HG03095 (cell line): ENCODE data around the gene TMEM150B.

Experiments used
- ATAC-seq: cut with Tn5 transposase; IDR thresholded peaks from one replicate; pipeline ENCODE4 v1.9.1; 2021; ENCODE audit warnings: moderate library complexity; ENCODE audit not compliant: unreplicated experiment

Gene TMEM150B

DNA sequence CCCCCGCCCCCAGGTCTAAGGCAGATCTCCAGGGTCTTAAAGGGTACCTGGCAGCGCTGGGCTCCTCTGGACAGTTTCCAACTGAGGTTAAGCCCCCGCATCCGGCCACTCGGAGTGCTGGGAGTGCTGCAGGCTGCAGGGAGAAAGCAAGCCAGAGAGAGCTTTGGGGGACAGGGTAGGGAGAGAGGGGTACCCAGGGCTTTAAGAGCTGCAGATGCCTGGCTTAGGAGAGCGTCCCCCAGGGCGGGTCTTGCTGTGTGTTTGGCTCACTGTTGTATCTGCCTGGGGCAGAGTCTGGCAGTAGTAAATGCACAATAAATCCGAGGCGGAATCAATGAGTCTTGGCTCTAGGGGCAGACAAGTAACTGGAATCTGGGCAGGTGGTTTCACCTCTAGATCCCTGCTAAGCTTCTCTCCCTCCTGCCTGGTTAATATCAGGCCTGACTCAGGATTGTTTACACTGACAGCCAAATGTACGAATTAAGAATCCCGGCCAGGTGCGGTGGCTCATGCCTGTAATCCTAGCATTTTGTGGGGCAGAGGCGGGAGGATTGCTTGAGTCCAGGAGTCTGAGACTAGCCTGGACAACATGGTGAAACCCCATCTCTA is 30.2 kb upstream of the TMEM150B start:
- no peak for ATAC-seq

DNA sequence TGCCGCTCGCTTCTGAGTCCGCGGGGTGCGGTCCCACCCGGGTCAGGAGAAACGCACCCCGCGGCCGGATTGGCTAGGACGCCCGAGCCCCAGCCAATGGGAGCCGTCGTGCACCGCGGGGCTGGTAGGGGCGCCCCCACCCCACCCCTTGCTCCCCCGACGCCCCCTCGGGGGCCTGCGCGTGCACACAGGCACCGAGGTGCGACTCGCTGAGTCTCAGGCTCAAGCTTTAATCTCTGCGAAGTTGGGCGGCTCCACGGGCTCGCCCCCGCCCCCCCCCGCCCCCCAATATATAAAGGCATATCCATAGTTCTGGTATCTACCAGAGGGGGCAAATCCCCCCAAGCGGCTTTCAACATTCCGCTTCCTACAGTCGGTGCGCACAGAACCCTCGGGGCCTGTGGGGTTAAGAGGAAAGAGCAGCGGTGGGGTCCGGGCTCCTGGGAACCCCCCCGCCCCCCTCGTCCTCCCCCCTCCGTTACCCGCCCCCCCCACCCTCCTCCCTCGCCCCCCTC is 29.6 kb upstream of the TMEM150B start, which contains the start of gene COX6B2:
Gene COX6B2 (minus strand): TSS at position 22 of the 515 bp plus-strand sequence. CDS start 198 bp downstream, outside the sequence.
- ATAC-seq: no peak

DNA sequence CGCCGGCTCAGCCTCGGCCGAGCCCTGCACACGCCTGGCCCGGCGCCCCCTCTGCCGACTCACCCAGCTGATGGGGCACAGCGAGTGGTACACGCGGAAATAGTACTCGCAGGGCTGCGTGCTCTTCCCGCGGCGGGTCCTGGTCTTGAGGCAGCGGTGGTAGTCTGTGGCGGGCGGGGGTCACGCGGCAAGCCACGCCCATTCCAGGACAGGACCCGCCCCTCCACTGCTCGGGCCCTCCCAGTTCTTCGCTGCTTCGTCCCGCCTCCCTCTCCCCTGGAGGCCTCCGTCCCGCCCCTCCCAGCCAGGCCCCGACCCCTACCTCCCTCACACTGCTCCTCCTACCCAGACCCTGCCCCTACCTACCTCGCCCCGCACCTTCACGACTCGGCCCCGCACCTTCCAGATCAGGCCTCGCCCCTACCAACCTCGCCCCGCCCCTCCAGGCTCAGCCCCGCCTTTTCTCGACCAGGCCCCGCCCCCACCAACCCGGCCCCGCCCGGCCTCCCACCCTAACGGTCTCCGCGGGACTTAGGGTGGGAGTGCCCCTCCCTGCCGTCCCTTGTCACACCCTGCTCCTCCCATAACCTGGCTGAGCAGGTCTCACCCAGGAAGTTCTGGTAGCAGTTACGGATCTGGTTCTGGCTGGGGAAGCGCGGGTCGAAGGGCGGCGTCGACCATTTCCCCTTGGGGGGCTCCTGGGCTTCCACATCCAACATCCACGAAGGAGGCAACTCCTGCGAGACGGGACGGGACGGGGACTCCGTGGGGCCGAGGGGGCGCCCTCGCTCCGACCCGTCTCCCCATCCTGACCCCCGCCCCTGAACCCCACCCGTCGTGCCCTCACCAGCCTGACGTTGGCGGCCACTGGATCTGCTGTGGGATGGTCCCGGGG is 28.9 kb upstream of the TMEM150B start:
- no peak for ATAC-seq

DNA sequence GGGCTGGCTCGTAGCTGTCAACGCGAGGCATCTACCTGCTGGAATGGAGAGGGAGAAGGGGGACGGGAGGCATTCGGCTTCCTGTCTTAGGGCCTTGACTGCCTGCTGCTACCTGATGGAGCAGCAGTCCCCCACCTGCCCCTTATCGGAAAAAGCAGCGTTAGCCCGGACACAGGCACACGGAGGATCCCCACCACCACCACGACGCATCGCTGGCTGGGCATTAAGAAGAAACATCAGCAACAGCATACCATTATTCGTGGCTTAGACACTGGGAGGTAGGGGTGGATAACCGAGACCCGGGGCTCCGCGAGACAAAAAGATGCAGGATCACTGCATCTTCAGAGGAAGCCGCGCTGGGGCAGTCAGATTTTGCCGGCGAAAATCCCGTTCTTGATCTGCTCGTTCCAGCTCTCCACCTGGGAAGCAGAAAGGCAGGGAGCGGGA is 28.2 kb upstream of the TMEM150B start:
- no peak for ATAC-seq

DNA sequence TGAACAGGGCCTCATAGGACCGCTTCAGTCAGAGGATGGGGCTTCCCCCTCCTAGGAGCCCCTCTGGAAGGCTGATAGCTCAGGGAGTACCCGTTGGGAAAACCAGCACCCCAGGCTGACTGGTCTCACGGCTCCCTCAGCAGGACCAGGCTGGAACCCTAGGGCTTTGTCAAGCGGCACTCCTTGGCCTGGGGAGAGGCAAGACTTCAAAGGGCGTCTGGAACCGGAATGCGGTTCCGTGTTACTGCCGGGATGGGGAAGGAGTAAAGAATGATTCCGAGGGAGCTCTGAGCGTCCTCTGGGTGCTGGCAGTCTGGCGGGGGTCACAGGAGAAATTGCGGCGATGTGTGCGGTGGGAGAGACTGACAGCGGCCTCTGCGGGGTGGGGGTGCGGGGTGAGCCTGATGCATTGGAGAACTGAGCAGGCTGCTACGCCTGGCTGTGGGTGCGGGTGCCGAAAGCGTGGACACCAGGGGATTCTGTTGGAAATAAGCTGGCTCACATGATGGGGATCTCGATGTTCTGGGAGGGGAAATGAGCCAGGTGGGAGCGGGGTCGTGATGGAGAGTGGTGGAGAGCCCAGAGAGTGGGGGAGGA is 27.5 kb upstream of the TMEM150B start:
- no peak for ATAC-seq

DNA sequence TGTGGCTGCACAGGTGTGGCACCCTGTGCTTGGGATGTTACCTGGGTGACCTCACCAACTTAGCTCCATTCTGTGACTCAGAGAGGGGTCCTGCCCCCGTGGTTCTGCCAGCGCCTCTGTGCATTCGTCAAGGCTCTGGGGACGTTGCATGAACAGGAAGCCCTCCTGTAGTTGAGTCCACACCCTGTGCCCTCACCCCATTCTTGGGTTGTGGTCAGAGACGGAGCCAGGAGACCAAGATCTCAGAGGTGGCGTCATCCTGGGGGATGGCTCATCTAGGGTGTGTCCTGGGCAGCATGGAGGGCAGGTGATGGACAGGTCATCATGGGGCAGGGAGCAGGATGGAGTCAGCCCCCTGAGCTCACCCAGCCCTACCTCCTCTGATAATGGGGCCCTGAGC is 26.9 kb upstream of the TMEM150B start:
- no peak for ATAC-seq

DNA sequence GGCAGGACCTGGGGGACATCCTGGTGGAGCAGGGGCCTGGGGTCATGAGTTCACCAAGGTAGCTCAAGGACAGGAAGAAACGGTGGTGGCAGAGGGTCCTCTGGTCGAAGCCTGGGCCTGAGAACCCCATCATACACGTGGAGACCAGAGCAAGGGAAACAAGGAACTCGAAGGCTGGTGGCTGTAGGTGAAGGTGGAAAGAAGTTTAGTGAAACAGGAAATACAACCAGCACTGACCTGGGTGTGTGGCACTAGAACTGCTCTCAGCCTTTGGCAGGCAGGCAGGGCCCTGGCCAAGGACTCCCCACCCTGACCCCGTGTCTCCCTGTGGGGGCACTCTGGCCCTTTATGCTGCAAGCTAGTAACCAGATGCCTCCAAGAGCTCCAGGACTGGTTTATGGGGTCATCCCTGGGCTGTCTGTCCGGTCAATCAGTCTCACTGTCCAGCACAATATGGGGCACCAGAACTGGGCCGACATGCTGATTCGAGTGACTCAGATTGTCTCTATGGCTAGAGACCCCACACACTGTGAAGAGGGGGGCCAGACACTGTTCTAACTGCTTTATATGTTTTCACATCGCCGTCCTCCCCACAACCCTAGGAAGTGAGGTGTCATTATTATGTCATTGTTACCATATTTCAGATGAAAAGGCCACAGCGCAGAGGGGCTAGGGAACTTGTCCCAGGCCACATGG is 25.6 kb upstream of the TMEM150B start:
- ATAC-seq: no peak

DNA sequence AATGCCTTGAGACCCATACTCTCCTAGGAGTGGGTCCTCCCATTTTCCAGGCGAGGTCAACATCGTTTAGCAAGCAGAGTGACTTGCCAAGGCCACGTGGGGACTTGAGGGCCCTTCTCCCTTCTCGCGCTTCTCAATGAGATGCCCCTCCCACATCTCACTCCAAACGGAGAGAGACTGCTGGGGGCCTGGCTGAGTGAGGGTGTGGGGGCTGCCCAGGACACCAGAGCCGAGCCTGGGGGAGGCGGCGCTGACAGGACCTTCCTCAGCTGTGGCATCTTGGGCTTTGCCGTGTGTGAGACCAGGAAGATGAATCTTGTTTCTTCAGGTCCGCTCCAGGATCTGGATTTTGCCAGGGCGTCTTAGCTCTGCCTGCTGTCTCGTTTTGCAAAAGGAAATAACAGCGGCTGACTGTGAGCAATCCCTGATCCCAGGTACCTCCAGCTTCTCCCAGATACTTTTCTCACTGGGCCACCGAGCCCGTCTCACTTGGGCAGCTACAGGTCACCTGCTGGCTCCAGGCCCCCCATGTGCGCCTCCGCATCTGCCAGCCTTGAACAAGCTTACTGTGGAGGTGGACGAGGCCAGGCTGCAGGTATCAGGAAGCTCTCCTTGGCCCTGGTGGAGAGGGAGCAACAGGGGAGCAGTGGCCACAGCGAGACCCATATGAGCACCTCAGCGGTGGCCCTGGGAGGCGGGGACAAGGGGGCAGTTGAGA is 23.3 kb upstream of the TMEM150B start:
- ATAC-seq: no peak

DNA sequence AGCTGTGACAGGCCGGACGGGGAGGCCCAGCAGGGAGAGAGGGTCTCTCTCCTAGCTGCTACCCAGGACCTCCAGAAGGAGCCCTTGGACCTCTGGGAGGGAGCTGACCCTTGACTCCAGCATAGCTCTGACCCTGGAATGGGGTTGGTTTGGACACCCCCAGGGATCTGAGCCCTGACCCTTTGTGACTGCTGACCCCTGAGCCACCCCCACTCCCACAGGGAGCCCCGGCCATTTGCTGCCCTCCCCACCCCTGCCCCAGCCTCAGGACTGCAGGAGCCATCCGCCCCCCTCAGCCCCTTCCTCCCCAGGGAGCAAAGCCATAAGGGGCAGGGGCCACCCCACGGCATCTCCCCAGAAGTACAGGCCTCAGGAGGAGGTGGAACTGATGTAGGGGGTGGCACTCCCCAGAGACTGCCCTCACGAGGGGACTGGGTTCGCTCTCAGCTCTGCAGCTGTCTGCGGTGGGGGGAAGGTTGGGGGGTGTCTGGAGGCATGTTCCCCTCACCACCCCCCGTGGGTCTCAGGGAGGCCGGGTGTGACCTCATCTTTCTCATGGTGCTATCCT is 22.4 kb upstream of the TMEM150B start:
- ATAC-seq: no peak

DNA sequence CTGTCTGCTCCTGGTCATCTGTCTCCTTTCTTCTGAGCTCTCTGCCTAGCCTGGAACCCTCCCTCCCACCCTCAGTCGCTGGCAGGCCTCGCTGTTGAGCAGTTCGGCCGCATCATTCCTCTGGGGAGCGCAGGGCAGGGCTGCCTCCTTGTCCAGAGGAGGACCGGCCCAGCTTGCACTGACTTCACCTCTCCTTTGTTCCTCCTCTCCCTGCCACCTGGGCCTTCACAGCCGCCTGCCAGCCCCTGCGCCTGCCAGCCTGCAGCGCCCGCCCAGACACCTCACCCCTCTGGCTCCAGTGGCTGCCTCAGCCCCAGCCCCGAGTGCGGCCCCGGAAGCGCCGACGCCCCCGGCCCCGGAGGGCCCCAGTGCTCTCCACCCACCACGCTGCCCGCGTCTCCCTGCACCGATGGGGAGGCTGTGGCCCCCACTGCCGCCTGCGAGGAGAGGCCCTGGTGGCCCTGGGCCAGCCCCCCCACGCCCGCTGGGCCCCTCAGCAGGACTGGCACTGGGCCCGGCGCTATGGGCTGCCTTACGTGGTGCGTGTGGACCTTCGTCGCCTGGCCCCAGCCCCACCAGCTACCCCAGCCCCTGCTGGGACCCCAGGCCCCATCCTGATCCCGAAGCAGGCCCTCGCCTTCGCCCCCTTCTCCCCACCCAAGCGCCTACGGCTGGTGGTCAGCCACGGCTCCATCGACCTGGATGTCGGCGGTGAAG is 21.7 kb upstream of the TMEM150B start:
- ATAC-seq: no peak

DNA sequence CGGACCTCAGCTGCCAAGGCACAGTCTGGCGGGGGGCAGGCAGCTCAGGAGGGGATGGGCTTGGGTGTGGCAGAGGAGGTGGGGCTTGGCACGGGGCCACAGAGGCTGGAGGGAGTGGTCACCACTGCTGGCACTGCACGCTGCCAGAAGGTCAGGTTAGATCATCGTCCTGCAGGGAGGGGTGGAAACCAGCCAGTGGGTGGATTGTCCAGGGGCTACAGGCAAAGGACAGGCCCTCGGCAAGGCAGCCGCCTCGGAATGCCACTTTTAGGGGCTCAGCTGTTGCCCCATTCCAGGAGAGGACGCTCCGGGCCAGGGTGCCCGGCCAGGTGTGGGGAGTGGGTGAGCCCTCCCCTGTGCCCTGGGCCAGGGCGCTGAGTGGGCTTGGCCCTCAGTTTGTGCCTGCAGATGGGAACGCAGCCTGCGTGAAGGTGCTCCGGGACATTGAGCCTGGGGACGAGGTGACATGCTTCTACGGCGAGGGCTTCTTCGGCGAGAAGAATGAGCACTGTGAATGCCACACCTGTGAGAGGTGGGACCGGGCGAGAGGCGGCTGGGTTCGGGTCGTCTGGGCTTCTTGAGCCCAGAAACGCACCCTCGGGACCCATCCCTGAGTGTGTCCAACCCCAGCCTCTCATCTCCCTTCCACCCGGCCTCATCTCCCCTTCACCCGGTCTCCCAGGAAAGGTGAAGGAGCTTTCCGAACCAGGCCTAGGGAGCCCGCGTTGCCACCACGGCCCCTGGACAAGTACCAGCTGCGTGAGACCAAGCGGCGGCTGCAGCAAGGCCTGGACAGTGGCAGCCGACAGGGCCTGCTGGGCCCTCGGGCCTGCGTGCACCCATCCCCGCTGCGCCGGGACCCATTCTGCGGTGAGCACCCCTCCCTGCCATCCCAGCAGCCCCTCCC is 20.9 kb upstream of the TMEM150B start:
- ATAC-seq: no peak

DNA sequence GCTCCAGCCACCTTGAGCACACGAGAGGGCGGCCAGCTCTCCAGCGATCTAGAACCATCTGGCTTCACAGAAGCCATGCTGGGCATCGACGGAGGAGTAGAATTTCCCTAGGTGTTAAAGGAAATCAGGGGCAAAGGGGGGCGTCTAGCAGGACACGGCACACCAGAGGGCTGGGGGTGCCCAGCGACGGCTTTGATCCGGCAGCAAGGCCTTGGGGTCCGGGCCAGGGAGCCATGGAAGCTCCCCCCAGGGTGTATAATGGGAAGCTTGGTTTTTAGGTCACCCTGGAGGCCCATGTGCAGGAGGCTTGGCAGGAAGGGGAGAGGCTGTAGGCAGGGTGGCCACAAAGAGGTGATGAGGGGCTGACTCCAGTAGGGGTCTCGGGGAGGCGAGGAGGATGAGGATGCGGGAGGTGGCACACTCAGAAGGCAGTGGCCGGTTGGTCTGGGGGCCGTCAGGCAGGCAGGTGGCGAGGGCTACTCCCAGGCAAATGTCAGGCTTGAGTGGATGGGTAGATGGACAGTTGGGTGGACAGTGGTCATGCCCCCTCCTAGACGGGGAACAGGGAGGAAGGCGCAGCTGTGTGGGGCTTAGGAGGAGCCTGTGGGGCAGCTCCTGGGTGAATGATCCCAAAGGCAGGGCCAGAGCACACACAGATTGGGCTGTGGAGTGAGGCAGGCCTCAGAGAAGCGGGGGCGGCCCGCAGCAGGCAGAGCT is 20.1 kb upstream of the TMEM150B start:
- no peak for ATAC-seq

DNA sequence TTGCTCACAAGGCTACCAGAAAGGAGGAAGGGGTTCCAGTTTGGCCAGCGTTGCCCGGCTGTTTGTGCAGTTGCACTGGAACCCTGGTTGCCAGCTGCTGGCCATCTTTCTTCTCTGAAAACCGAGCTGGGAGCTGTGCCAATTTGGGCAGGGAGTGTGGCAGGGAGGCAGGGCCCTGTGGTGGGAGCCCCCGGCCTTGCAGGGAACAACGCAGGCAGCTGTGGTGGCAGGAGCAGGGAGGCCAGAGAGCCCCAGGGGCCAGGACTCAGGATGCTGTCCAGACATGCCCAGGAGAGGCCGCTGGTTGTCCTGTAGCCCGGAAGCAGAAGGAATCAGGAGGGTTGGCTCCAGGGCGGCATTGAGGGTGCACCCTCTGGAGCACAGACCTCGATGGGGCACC is 19.3 kb upstream of the TMEM150B start:
- no peak for ATAC-seq

DNA sequence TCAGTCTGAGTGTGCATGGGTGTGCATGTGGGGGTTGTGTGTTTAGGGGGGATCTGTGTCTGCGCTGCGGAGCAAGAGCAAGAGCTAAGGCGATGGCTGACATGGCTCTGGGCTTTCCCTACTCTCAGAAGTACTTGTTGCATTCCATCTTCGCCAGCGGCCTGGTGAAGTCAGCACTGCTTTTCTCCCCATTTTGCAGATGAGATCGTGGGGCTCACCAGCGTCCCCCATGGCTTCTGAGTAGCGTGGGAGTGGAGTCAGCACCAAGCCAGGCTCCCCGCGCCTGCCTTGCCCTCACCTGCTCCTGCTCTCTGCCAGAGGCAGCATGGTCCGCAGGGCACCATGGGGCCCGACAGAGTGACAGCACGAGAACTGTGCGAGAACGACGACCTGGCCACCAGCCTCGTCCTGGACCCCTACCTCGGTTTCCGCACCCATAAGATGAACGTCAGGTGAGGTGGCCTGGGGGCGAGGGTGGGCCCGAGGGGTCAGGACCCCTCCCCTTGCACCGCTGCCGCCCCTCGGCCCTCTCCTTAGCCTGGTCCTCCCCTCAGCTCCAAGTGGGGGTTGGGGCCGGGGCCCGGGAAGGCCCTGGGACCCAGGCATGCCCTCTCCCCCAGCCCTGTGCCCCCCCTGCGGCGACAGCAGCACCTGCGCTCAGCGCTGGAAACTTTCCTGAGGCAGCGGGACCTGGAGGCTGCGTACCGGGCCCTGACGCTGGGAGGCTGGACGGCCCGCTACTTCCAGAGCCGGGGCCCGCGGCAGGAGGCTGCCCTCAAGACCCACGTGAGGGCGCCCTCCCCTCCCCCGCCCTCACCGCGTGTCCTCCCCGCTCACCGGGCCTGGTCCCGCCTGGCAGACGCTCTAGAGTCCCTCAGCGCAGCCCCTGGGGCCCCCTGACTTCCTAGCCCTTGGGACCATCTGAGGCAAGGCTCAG is 16.7 kb upstream of the TMEM150B start:
- ATAC-seq: no peak

DNA sequence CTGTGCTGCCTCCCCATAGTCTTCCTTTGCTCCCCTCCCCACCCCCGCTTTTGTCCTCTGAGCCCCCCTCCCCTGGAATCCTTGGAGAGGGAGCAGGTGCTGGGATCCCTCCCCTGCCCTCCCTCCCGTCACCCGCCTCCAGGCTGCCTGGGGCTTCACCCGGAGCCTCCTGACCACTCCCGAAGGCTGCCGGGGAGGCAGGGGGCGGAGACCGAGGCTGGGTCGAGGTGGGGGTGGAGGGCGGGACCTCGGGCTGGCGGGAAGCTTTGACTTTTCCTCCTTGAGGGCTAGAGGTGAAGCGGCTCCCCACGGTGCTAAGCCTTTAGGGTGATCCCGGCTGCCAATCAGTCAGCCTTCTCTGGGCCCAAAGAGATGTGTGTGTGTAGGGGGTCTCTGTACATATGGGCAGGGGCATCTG is 16.0 kb upstream of the TMEM150B start:
- ATAC-seq: no peak

DNA sequence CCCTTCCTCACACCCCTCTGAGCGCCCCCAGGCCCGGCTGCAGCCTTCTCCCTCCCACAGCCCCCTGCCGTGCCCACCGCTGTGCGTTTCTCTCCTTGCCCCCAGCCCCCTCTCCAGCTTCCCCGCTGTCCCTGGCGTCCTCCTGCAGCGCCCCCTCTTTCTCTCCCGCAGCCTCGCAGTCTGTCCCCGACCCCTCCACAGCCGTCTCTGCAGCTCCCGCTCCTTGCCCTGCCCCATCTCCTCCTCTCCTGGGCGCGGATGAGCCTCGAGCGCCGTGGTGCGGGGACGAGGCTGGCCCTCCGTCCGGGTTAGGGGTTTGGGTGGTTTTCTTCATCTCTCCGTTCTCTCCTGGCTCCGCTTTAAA is 15.6 kb upstream of the TMEM150B start:
- no peak for ATAC-seq
